SH-SY5Y (cell line): ENCODE results near the gene GJB5.

Experiments used
- GATA2 ChIP-seq: IDR thresholded peaks from 2 replicates; pipeline ENCODE4 v1.6.1; 2011; ENCODE audit warnings: mild to moderate bottlenecking, low read depth, low read length
- GATA3 ChIP-seq: IDR thresholded peaks from 2 replicates; pipeline ENCODE4 v1.6.1; 2011; ENCODE audit warnings: low read depth, mild to moderate bottlenecking, low read length, moderate library complexity

Gene GJB5

GRCh38 chr1:34754964-34755637 lies at the start of gene GJB5:
Gene GJB5, plus strand, starts transcription at chr1:34755047. Its CDS starts 2,284 bp downstream, at chr1:34757331.
- TF ChIP-seq GATA3 = no peak
- TF ChIP-seq GATA2 = no peak

- TF ChIP-seq GATA2 (no peak), GATA3 (no peak)
These were observed 49.8 kb upstream of the GJB5 start for GRCh38 chr1:34705077-34705476.

- no peak for TF ChIP-seq GATA2
These were observed 46.7 kb upstream of the GJB5 start for GRCh38 chr1:34708106-34708505.

GRCh38 chr1:34709547-34709946 lies 45.3 kb upstream of the GJB5 start:
- TF ChIP-seq GATA2 (no peak), GATA3 (no peak)

- TF ChIP-seq GATA2 (no peak), GATA3 (no peak)
These were observed 44.0 kb upstream of the GJB5 start for GRCh38 chr1:34710812-34711211.

- no peak for TF ChIP-seq GATA2
- no peak for TF ChIP-seq GATA3
These were observed 43.4 kb upstream of the GJB5 start for GRCh38 chr1:34711485-34711884.

GRCh38 chr1:34712007-34712688 lies 42.7 kb upstream of the GJB5 start:
- no peak for TF ChIP-seq GATA2
- no peak for TF ChIP-seq GATA3

- TF ChIP-seq GATA2 = no peak
- no peak for TF ChIP-seq GATA3
These were observed 41.4 kb upstream of the GJB5 start for GRCh38 chr1:34713443-34713842.

GRCh38 chr1:34714386-34714785 lies 40.5 kb upstream of the GJB5 start:
- no peak for TF ChIP-seq GATA3
- TF ChIP-seq GATA2 = no peak

GRCh38 chr1:34715139-34715538 lies 39.7 kb upstream of the GJB5 start:
- TF ChIP-seq GATA2 = no peak

GRCh38 chr1:34721241-34721640 lies 33.6 kb upstream of the GJB5 start:
- TF ChIP-seq GATA2 = peak; percentile 69; the same call in 1 of the 2 replicates
- peak; percentile 63 for TF ChIP-seq GATA3

GRCh38 chr1:34721646-34722355 lies 33.0 kb upstream of the GJB5 start:
- TF ChIP-seq GATA2 (no peak), GATA3 (0 out of 2 replicates have a peak, but pooled peaks have one; percentile 3)

- TF ChIP-seq GATA2 = no peak
These were observed 28.0 kb upstream of the GJB5 start for GRCh38 chr1:34726861-34727260.

- TF ChIP-seq GATA3 (no peak), GATA2 (no peak)
These were observed 24.4 kb upstream of the GJB5 start for GRCh38 chr1:34730485-34730884.

- no peak for TF ChIP-seq GATA3
These were observed 18.2 kb upstream of the GJB5 start for GRCh38 chr1:34736692-34737091.
